Measurements from ENCODE around the gene UGCG. TPM values are rescaled to one million over a fixed set of nuclear protein-coding genes. Genes with fewer than 3 reads are reported as not detected.

Gene UGCG
- total and polyA plus RNA-seq, 9 of the 15 experiments (the other 6 are each of a cell fraction or from before 2014, with no cell fraction given) = 20.0 to 40.3 (median 29.2) TPM

GRCh38 chr9:111891910-111892499, 4.6 kb upstream of the UGCG start (continued):
- no peak for TF ChIP-seq THRA (IDR thresholded peaks at IDR 0.05)
- no peak for TF ChIP-seq ZNF121 (CRISPR knock-in tag; conservative IDR thresholded peaks at IDR 0.05)
- no peak for TF ChIP-seq PKNOX1 (IDR thresholded peaks at IDR 0.05)
- TF ChIP-seq ILK (tag; IDR thresholded peaks at IDR 0.05; ENCODE audit: borderline replicate concordance, low read depth) = no peak
- no peak for TF ChIP-seq PHB2 (IDR thresholded peaks at IDR 0.05; ENCODE audit: low read depth)
- TF ChIP-seq ZNF780A (CRISPR knock-in tag; IDR thresholded peaks at IDR 0.05) = no peak
- TF ChIP-seq CREBBP (IDR thresholded peaks at IDR 0.05; ENCODE audit: low read depth, low read length) = no peak
- TF ChIP-seq, protein P1, sequence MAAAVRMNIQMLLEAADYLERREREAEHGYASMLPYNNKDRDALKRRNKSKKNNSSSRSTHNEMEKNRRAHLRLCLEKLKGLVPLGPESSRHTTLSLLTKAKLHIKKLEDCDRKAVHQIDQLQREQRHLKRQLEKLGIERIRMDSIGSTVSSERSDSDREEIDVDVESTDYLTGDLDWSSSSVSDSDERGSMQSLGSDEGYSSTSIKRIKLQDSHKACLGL (CRISPR knock-in tag; IDR thresholded peaks at IDR 0.05; ENCODE audit: borderline replicate concordance, poor library complexity, severe bottlenecking) = no peak
- no peak for TF ChIP-seq PYGO2 (tag; IDR thresholded peaks at IDR 0.05)
- TF ChIP-seq MEF2A (IDR thresholded peaks at IDR 0.05; ENCODE audit: control insufficient read depth, low read depth, low read length) = no peak
- TF ChIP-seq ARNT (IDR thresholded peaks at IDR 0.05) = peak in 1 of 2 experiments; percentile 60; a peak in 1 of 4 replicates
- TF ChIP-seq MAFG (tag; conservative IDR thresholded peaks at IDR 0.05) = no peak
- TF ChIP-seq ZNF75A (CRISPR knock-in tag; IDR thresholded peaks at IDR 0.05) = no peak
- TF ChIP-seq, protein P2, sequence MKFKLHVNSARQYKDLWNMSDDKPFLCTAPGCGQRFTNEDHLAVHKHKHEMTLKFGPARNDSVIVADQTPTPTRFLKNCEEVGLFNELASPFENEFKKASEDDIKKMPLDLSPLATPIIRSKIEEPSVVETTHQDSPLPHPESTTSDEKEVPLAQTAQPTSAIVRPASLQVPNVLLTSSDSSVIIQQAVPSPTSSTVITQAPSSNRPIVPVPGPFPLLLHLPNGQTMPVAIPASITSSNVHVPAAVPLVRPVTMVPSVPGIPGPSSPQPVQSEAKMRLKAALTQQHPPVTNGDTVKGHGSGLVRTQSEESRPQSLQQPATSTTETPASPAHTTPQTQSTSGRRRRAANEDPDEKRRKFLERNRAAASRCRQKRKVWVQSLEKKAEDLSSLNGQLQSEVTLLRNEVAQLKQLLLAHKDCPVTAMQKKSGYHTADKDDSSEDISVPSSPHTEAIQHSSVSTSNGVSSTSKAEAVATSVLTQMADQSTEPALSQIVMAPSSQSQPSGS (CRISPR knock-in tag; IDR thresholded peaks at IDR 0.05) = no peak
- no peak for TF ChIP-seq MTF1 (CRISPR knock-in tag; IDR thresholded peaks at IDR 0.05; ENCODE audit: borderline replicate concordance)
- no peak for TF ChIP-seq ILF3 (IDR thresholded peaks at IDR 0.05; ENCODE audit: borderline replicate concordance)
- no peak for TF ChIP-seq BDP1 (IDR thresholded peaks at IDR 0.05; ENCODE audit: insufficient read depth, insufficient read length)
- no peak for TF ChIP-seq ARID3B (CRISPR knock-in tag; IDR thresholded peaks at IDR 0.05; ENCODE audit: borderline replicate concordance)
- TF ChIP-seq ZNF239 (CRISPR knock-in tag; IDR thresholded peaks at IDR 0.05) = no peak
- TF ChIP-seq EWSR1 (IDR thresholded peaks at IDR 0.05; ENCODE audit: borderline replicate concordance, low read depth, partially characterized antibody) = no peak
- TF ChIP-seq ZBTB34 (CRISPR knock-in tag; IDR thresholded peaks at IDR 0.05) = no peak
- no peak for TF ChIP-seq SRSF7 (optimal IDR thresholded peaks at IDR 0.05; ENCODE audit: low read depth, low read length)
